Right lobe of liver (tissue), 4 donors: Measurements from ENCODE around the gene PKN3.

Experiments
- POLR2A ChIP-seq: fragments of 450-650 bp; IDR thresholded peaks from one replicate; pipeline ENCODE4 v1.6.1; 2017; ENCODE audit warnings: antibody characterized with exemption, mild to moderate bottlenecking
- TF ChIP-seq, protein P1 (sequence below), 4 donors: fragments of 200-600 bp in 3 of 4; fragments of 450-650 bp in 1 of 4; IDR thresholded peaks; one replicate each; pipeline versions ENCODE4 v1.5.1 to v1.8.0; 2016 to 2022; ENCODE audit warnings: antibody characterized with exemption in 4 of 4, mild to moderate bottlenecking in 2 of 4
- donor health status: DM: no; HTN: no; CAD: no.
- donor health status: DM: no; HTN: no; CAD: no.
- donor health status: DM: no; HTN: yes; CAD: no.

DNA sequence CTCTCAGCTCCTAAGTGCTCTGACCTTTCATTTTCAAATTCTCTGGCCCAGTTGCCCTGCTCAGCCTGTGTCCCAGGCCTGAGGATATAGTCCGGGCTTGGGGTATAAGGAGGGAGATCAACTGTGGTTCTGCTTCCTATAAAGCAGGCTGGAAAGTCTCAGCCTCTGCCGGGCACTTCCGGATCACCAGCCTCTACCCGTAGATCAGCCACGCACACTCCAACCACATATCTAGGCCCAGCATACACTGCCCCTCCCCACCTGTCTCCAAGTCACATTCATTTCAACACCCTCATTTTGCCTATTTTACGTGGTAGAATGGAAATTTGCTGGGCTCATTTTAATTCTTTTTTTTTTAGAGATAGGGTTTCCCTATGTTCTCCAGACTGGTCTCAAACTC, 66.3 kb downstream of the PKN3 start:
- TF ChIP-seq, protein P1, sequence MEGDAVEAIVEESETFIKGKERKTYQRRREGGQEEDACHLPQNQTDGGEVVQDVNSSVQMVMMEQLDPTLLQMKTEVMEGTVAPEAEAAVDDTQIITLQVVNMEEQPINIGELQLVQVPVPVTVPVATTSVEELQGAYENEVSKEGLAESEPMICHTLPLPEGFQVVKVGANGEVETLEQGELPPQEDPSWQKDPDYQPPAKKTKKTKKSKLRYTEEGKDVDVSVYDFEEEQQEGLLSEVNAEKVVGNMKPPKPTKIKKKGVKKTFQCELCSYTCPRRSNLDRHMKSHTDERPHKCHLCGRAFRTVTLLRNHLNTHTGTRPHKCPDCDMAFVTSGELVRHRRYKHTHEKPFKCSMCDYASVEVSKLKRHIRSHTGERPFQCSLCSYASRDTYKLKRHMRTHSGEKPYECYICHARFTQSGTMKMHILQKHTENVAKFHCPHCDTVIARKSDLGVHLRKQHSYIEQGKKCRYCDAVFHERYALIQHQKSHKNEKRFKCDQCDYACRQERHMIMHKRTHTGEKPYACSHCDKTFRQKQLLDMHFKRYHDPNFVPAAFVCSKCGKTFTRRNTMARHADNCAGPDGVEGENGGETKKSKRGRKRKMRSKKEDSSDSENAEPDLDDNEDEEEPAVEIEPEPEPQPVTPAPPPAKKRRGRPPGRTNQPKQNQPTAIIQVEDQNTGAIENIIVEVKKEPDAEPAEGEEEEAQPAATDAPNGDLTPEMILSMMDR (IDR thresholded peaks at IDR 0.05), result no peak
- TF ChIP-seq POLR2A, result no peak
